K562 (cell line): ENCODE data around the gene IL1B. TPM values are rescaled to one million over a fixed set of nuclear protein-coding genes. Genes with fewer than 3 reads are reported as not detected.

Experiments used
- ATAC-seq: fragments of 200-7000 bp; cut with Tn5 transposase; 3 replicates; pipeline ENCODE4 v1.9.1; 2020; ENCODE audit warnings: moderate library complexity
- BruUV-seq: library from RNA; stranded (reverse); fragments of 400-500 nt; replicated peaks from 2 replicates; lab custom pipeline; 2021; lab: Mats Ljungman, UMichigan
- CTCF ChIA-PET: fragments of 300-600 bp; formaldehyde crosslinking; extraction: SDS; loops from one replicate; lab custom pipeline; 2021; ENCODE audit warnings: low intra/inter-chr PET ratio; lab: Yijun Ruan, JAX
- POLR2A ChIA-PET: fragments of 300-600, 350-650 bp; sonication (Branson Sonifier 250); formaldehyde crosslinking; extraction: SDS; loops from one replicate; lab custom pipeline; 2021; ENCODE audit warnings: antibody characterized with exemption, inconsistent platforms; lab: Yijun Ruan, JAX
- DNase-seq, 4 experiments: peaks; one replicate each; pipeline versions ENCODE4 v3.0.0 to v3.0.0-alpha.2; 2011 to 2018; ENCODE audit warnings: low spot score in 3 of 4, mixed read lengths in 3 of 4; ENCODE audit errors: extremely low read depth in 1 of 4
- FAIRE-seq: peaks from 2 replicates; lab custom pipeline; 2011; peaks lifted over from hg19 to GRCh38; lab: Jason Lieb, UNC
- H2AFZ ChIP-seq: 2 replicates; pipeline ENCODE4 v1.6.0; 2011; ENCODE audit warnings: low read depth, low read length, control low read depth, inconsistent platforms
- H3K27ac ChIP-seq: fragments of 200-600 bp; 3 replicates; pipeline ENCODE4 v1.8.0; 2011; ENCODE audit warnings: low read depth, mild to moderate bottlenecking, control low read depth, inconsistent platforms, low read length, moderate library complexity, mixed read lengths; ENCODE audit errors: extremely low read depth
- H3K27me3 ChIP-seq, 2 experiments: fragments of 300-600 bp in 1 of 2; 2 replicates in 1 of 2; 3 replicates in 1 of 2; pipeline versions ENCODE4 v1.6.0 to v1.8.0; 2011; ENCODE audit warnings: inconsistent platforms in 2 of 2, low read length in 2 of 2, mild to moderate bottlenecking in 1 of 2, mixed read lengths in 1 of 2, moderate library complexity in 1 of 2; ENCODE audit not compliant: control insufficient read depth in 2 of 2, insufficient read depth in 2 of 2
- H3K36me3 ChIP-seq: fragments of 300-600 bp; 3 replicates; pipeline ENCODE4 v1.8.0; 2011; ENCODE audit warnings: mild to moderate bottlenecking, low read length, inconsistent platforms; ENCODE audit not compliant: control insufficient read depth, insufficient read depth
- H3K4me1 ChIP-seq, 2 experiments: fragments of 200-600 bp in 1 of 2; replicated peaks in 1 of 2; 2 replicates in 1 of 2; 3 replicates in 1 of 2; pipeline versions ENCODE4 v1.5.1 to v1.8.0; 2011; ENCODE audit warnings: inconsistent platforms in 2 of 2, low read length in 2 of 2, mild to moderate bottlenecking in 1 of 2, mixed read lengths in 1 of 2, moderate library complexity in 1 of 2; ENCODE audit not compliant: control insufficient read depth in 2 of 2, insufficient read depth in 2 of 2
- H3K4me2 ChIP-seq: 2 replicates; pipeline ENCODE4 v1.6.1; 2011; ENCODE audit warnings: low read length, control low read depth, inconsistent platforms, mixed read lengths; ENCODE audit not compliant: insufficient read depth
- H3K4me3 ChIP-seq: fragments of 200-600 bp; sonication (generic), shearing (Covaris generic); 2 replicates; pipeline ENCODE4 v1.5.1; 2016; ENCODE audit warnings: control low read depth, inconsistent platforms
- H3K79me2 ChIP-seq: fragments of 200-600 bp; 3 replicates; pipeline ENCODE4 v1.8.0; 2011; ENCODE audit warnings: low read length, inconsistent platforms; ENCODE audit not compliant: control insufficient read depth, insufficient read depth
- H3K9ac ChIP-seq, 2 experiments: 2 replicates each; pipeline versions ENCODE4 v1.6.0 to v1.6.1; 2011; ENCODE audit warnings: low read depth in 2 of 2, low read length in 2 of 2, control low read depth in 1 of 2, inconsistent platforms in 1 of 2, mild to moderate bottlenecking in 1 of 2, mixed read lengths in 1 of 2; ENCODE audit not compliant: insufficient read depth in 1 of 2
- H3K9me1 ChIP-seq: one replicate; pipeline ENCODE4 v1.6.0; 2011; ENCODE audit warnings: inconsistent platforms, mild to moderate bottlenecking, low read length, moderate library complexity; ENCODE audit not compliant: control insufficient read depth, insufficient read depth
- H3K9me3 ChIP-seq: replicated peaks from 2 replicates; pipeline ENCODE4 v1.5.1; 2011; ENCODE audit warnings: low read depth, low read length, inconsistent platforms; ENCODE audit not compliant: control insufficient read depth, insufficient read depth
- H4K20me1 ChIP-seq: replicated peaks from 2 replicates; pipeline ENCODE4 v1.6.1; 2011; ENCODE audit warnings: low read length, inconsistent platforms, mixed read lengths; ENCODE audit not compliant: control insufficient read depth, insufficient read depth
- CXXC5 ChIP-seq: fragments of 250-450 bp; sonication (Bioruptor Pico); IDR thresholded peaks from 2 replicates; pipeline ENCODE4 v1.8.0; 2022; ENCODE audit warnings: inconsistent platforms, mild to moderate bottlenecking, moderate library complexity
- EP400 ChIP-seq: fragments of 450-650 bp; IDR thresholded peaks from 2 replicates; pipeline ENCODE4 v1.6.1; 2017; ENCODE audit warnings: antibody characterized with exemption, mild to moderate bottlenecking, moderate library complexity
- FOXJ3 ChIP-seq: sonication (generic); formaldehyde crosslinking; IDR thresholded peaks from 2 replicates; pipeline ENCODE4 v1.4.0; 2020; ENCODE audit warnings: mild to moderate bottlenecking, missing genetic modification reagents
- HDAC8 ChIP-seq: fragments of 450-650 bp; IDR thresholded peaks from 2 replicates; pipeline ENCODE4 v1.6.1; 2016; ENCODE audit warnings: mild to moderate bottlenecking, missing genetic modification characterization, moderate library complexity, missing compliant biosample characterization
- HSF4 ChIP-seq: fragments of 250-450 bp; sonication (Bioruptor Pico); IDR thresholded peaks from 2 replicates; pipeline ENCODE4 v2.1.2; 2022; ENCODE audit warnings: mild to moderate bottlenecking, moderate library complexity, borderline replicate concordance
- MAFK ChIP-seq: IDR thresholded peaks from 2 replicates; pipeline ENCODE4 v1.6.1; 2011; ENCODE audit warnings: low read length, improper control_type of control experiment
- MTA3 ChIP-seq: fragments of 450-650 bp; formaldehyde crosslinking; IDR thresholded peaks from 2 replicates; pipeline ENCODE4 v1.6.1; 2017; ENCODE audit warnings: mild to moderate bottlenecking, borderline replicate concordance
- MYBL2 ChIP-seq, 2 experiments: fragments of 450-650 bp in 1 of 2; sonication (generic) in 1 of 2; formaldehyde crosslinking in 1 of 2; IDR thresholded peaks; 2 replicates each; pipeline versions ENCODE4 v1.6.1 to v1.8.1; 2017 to 2022; ENCODE audit warnings: borderline replicate concordance in 1 of 2, inconsistent platforms in 1 of 2, low read depth in 1 of 2, mild to moderate bottlenecking in 1 of 2, missing genetic modification reagents in 1 of 2, moderate library complexity in 1 of 2
- NRF1 ChIP-seq, 2 experiments: fragments of 450-650 bp; IDR thresholded peaks in 1 of 2; conservative IDR thresholded peaks in 1 of 2; 2 replicates each; pipeline ENCODE4 v1.6.1; 2014; ENCODE audit warnings: mild to moderate bottlenecking in 2 of 2
- PBX2 ChIP-seq, 2 experiments: IDR thresholded peaks in 1 of 2; conservative IDR thresholded peaks in 1 of 2; 2 replicates each; pipeline ENCODE4 v1.6.1; 2016; ENCODE audit warnings: low read depth in 2 of 2, mild to moderate bottlenecking in 1 of 2, missing compliant biosample characterization in 1 of 2, missing genetic modification characterization in 1 of 2, moderate library complexity in 1 of 2
- SMARCE1 ChIP-seq: fragments of 450-650 bp; IDR thresholded peaks from 2 replicates; pipeline ENCODE4 v1.7.1; 2016; ENCODE audit warnings: mild to moderate bottlenecking
- ZC3H11A ChIP-seq: IDR thresholded peaks from 2 replicates; pipeline ENCODE4 v1.6.1; 2012; ENCODE audit warnings: low read depth, low read length, improper control_type of control experiment
- ZNF347 ChIP-seq: fragments of 450-650 bp; formaldehyde crosslinking; IDR thresholded peaks from 2 replicates; pipeline ENCODE4 v1.4.0; 2020; ENCODE audit warnings: low read depth, mild to moderate bottlenecking, moderate library complexity
- WGBS: fragments of 100-300 bp; shearing (Covaris generic); methylation state at CpG from one replicate; pipeline ENCODE4 v1.1.6; 2016; ENCODE audit warnings: low coverage, mixed read lengths; ENCODE audit not compliant: insufficient coverage; ENCODE audit errors: missing lambda C conversion rate; 5-methylcytosine and 5-hydroxymethylcytosine counted together
- in situ Hi-C: fragments of 300-500 bp; cut with MboI; formaldehyde crosslinking; loops from 4 replicates; pipeline ENCODE4 v1.15.0; 2018; ENCODE audit warnings: inconsistent platforms, mixed read lengths
- intact Hi-C: fragments of 100-400 bp; cut with micrococcal nuclease; formaldehyde crosslinking; loops from 2 replicates; pipeline ENCODE4 v1.14.2; 2022
- polyA plus RNA-seq, 8 experiments: library from polyadenylated mRNA; depleted of rRNA in 4 of 8; stranded (reverse) in 5 of 8; unstranded in 3 of 8; fragments of >200 nt; fragmentation: Nextera tagmentation in 2 of 8; fragmentation: Illumina TruSeq in 1 of 8; extraction: Ambion mirVana in 2 of 8; extraction: Trizol in 1 of 8; gene quantifications; 2 replicates each; pipeline versions ENCODE4 v1.2.1 to v1.2.3, GENCODE V29; 2011 to 2014; ENCODE audit warnings: inconsistent platforms in 1 of 8, missing spikeins in 1 of 8
- total RNA-seq, 7 experiments: library from RNA; depleted of rRNA in 6 of 7; stranded (reverse); fragments of >200 nt in 6 of 7; fragmentation: Illumina TruSeq in 2 of 7; extraction: Trizol in 2 of 7; gene quantifications; 2 replicates each; pipeline versions ENCODE4 v1.2.1 to v1.2.3, GENCODE V29; 2011 to 2021; ENCODE audit warnings: low replicate concordance in 1 of 7
- TF ChIP-seq, protein P1 (sequence below): fragments of 450-650 bp; IDR thresholded peaks from 2 replicates; pipeline ENCODE4 v1.6.1; 2017; ENCODE audit warnings: antibody characterized with exemption
- TF ChIP-seq, protein P2 (sequence below), 2 experiments: fragments of 450-650 bp; conservative IDR thresholded peaks; 2 replicates each; pipeline ENCODE4 v1.6.1; 2017; ENCODE audit warnings: mild to moderate bottlenecking in 2 of 2, moderate library complexity in 2 of 2

IL1B gene
- total and polyA plus RNA-seq, 9 of the 15 experiments (the other 6 are each of a cell fraction or from before 2014, with no cell fraction given) = 0.29 TPM; not detected in 8

GRCh38 chr2:112869258-112869842 lies 32.8 kb upstream of the IL1B start:
- peaks cover 10 to 12% of the 10 kb centered on the region in 2 experiments for H3K4me1 ChIP-seq
- no peaks in the 10 kb centered on the region for H3K9me1 ChIP-seq
- peak; percentile 45 to 94 (median 63) for DNase-seq
- no TSS peak for BruUV-seq
- 6% methylated on average over 7 of the region's 7 CpGs for WGBS
- no peak overlapping the region for H2AFZ ChIP-seq
- no peaks in the 10 kb centered on the region for H3K79me2 ChIP-seq
- intact Hi-C loops = no loop called here
- ATAC-seq = peak; percentile 96
- H4K20me1 ChIP-seq = no peaks in the 10 kb centered on the region
- no peak overlapping the region for H3K4me3 ChIP-seq
- FAIRE-seq = peak; percentile 97
- H3K9ac ChIP-seq = no peak overlapping the region; a peak in 1 of 4 replicates
- H3K27ac ChIP-seq = no peak overlapping the region
- H3K9me3 ChIP-seq = no peaks in the 10 kb centered on the region
- in situ Hi-C loops = no loop called here
- H3K27me3 ChIP-seq = no peaks in the 10 kb centered on the region; a peak in 1 of 5 replicates
- H3K4me2 ChIP-seq = peak overlapping the region; percentile 10; the same call in 1 of the 2 replicates
- ChIA-PET POLR2A (interaction anchor here (1.1 kb wide), 1 partner anchor 16 kb away, joined by 5 read pairs; no protein-coding TSS in a partner anchor), CTCF (no interaction called here)
- no peaks in the 10 kb centered on the region for H3K36me3 ChIP-seq
- TF ChIP-seq CXXC5 (CRISPR knock-in tag) = 0 out of 2 replicates have a peak, but pooled peaks have one; percentile 14
- TF ChIP-seq SMARCE1 = peak; percentile 61; the same call in 1 of the 2 replicates
- TF ChIP-seq HSF4 = no peak
- peak in 1 of 2 experiments; percentile 12; a peak in 1 of 4 replicates for TF ChIP-seq NRF1 (conservative IDR thresholded peaks at IDR 0.05 in 1 of 2, IDR thresholded peaks at IDR 0.05 in 1 of 2)
- no peak for TF ChIP-seq HDAC8 (tag)
- no peak; the same call in 1 of the 2 replicates for TF ChIP-seq EP400
- TF ChIP-seq, protein P1, sequence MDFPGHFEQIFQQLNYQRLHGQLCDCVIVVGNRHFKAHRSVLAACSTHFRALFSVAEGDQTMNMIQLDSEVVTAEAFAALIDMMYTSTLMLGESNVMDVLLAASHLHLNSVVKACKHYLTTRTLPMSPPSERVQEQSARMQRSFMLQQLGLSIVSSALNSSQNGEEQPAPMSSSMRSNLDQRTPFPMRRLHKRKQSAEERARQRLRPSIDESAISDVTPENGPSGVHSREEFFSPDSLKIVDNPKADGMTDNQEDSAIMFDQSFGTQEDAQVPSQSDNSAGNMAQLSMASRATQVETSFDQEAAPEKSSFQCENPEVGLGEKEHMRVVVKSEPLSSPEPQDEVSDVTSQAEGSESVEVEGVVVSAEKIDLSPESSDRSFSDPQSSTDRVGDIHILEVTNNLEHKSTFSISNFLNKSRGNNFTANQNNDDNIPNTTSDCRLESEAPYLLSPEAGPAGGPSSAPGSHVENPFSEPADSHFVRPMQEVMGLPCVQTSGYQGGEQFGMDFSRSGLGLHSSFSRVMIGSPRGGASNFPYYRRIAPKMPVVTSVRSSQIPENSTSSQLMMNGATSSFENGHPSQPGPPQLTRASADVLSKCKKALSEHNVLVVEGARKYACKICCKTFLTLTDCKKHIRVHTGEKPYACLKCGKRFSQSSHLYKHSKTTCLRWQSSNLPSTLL = no peak
- no peak for TF ChIP-seq FOXJ3
- TF ChIP-seq, protein P2, sequence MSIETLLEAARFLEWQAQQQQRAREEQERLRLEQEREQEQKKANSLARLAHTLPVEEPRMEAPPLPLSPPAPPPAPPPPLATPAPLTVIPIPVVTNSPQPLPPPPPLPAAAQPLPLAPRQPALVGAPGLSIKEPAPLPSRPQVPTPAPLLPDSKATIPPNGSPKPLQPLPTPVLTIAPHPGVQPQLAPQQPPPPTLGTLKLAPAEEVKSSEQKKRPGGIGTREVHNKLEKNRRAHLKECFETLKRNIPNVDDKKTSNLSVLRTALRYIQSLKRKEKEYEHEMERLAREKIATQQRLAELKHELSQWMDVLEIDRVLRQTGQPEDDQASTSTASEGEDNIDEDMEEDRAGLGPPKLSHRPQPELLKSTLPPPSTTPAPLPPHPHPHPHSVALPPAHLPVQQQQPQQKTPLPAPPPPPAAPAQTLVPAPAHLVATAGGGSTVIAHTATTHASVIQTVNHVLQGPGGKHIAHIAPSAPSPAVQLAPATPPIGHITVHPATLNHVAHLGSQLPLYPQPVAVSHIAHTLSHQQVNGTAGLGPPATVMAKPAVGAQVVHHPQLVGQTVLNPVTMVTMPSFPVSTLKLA (conservative IDR thresholded peaks at IDR 0.05) = peak; percentile 35 to 42; a peak in 2 of 4 replicates
- TF ChIP-seq ZC3H11A = no peak
- no peak for TF ChIP-seq ZNF347 (CRISPR knock-in tag)
- no peak for TF ChIP-seq MYBL2 (IDR thresholded peaks at IDR 0.05; ENCODE audit: low read depth)
- no peak for TF ChIP-seq MYBL2 (CRISPR knock-in tag; IDR thresholded peaks at IDR 0.05; ENCODE audit: borderline replicate concordance)
- TF ChIP-seq MTA3 = no peak
- no peak for TF ChIP-seq PBX2 (CRISPR knock-in tag; IDR thresholded peaks at IDR 0.05; ENCODE audit: low read depth)
- TF ChIP-seq PBX2 (tag; conservative IDR thresholded peaks at IDR 0.05; ENCODE audit: low read depth) = peak; percentile 94
- TF ChIP-seq MAFK = peak; percentile 40; the same call in 1 of the 2 replicates
